Omental fat pad (tissue), 4 donors: Measurements from ENCODE around the gene TWIST1. TPM values are rescaled to one million over a fixed set of nuclear protein-coding genes. Genes with fewer than 3 reads are reported as not detected.

Experiments
- ATAC-seq: fragments of 150-250 bp; one replicate; pipeline ENCODE4 v1.9.1; 2016; ENCODE audit warnings: mild to moderate bottlenecking, moderate library complexity; ENCODE audit not compliant: low FRiP score
- DNase-seq: peaks from one replicate; pipeline ENCODE4 v3.0.0-alpha.2; 2019; ENCODE audit warnings: low spot score
- CTCF ChIP-seq, 3 donors: fragments of 450-650 bp; IDR thresholded peaks; one replicate each; pipeline ENCODE4 v1.5.1; 2016 to 2017; ENCODE audit warnings: antibody characterized with exemption in 3 of 3, mild to moderate bottlenecking in 3 of 3, moderate library complexity in 2 of 3
- total RNA-seq, 4 donors: library from RNA; depleted of rRNA; stranded (reverse); fragments of >200 nt; gene quantifications; one replicate each; pipeline ENCODE4 v1.1.0, GENCODE V29; 2016

The TWIST1 gene
- total RNA-seq, 4 donors from 2014 or later = 5.4 to 14.8 (median 9.9) TPM

- no peak for TF ChIP-seq CTCF (IDR thresholded peaks at IDR 0.05)
- ATAC-seq = no peak
- no peak for DNase-seq
These were observed 38.4 kb downstream of the TWIST1 start for GRCh38 chr7:19079066-19079465.

- no peak for TF ChIP-seq CTCF (IDR thresholded peaks at IDR 0.05)
- ATAC-seq (no peak), DNase-seq (no peak)
These were observed 47.6 kb downstream of the TWIST1 start for GRCh38 chr7:19069842-19070241.

- ATAC-seq = no peak
These were observed 51.3 kb downstream of the TWIST1 start for GRCh38 chr7:19066170-19066569.

More at GRCh38 chr7:19066170-19066569, 51.3 kb downstream of the TWIST1 start:
- no peak for TF ChIP-seq CTCF (IDR thresholded peaks at IDR 0.05)
- no peak for DNase-seq

Other genes starting within 250 kb of the TWIST1 start
- not detected for gene FERD3L, start 27.8 kb upstream of the TWIST1 start, total RNA-seq